Measurements from ENCODE around the gene ATAD3B. TPM values are rescaled to one million over a fixed set of nuclear protein-coding genes. Genes with fewer than 3 reads are reported as not detected.

ATAD3B gene
- total and polyA plus RNA-seq, 2 of the 13 experiments (the other 11 are each of a cell fraction or from before 2014, with no cell fraction given), result 9.6 to 31.1 TPM

- TF ChIP-seq MLXIP (CRISPR knock-in tag; IDR thresholded peaks at IDR 0.05; ENCODE audit: borderline replicate concordance), result no peak
- TF ChIP-seq ETV6 (CRISPR knock-in tag; conservative IDR thresholded peaks at IDR 0.05), result no peak
- TF ChIP-seq ZNF777 (CRISPR knock-in tag; IDR thresholded peaks at IDR 0.05), result no peak
- TF ChIP-seq ZNF20 (CRISPR knock-in tag; IDR thresholded peaks at IDR 0.05), result 0 out of 2 replicates have a peak, but pooled peaks have one; percentile 51
- no peak for TF ChIP-seq ETS1 (CRISPR knock-in tag; IDR thresholded peaks at IDR 0.05)
- TF ChIP-seq TRAFD1 (CRISPR knock-in tag; IDR thresholded peaks at IDR 0.05; ENCODE audit: borderline replicate concordance), result no peak
- no peak for TF ChIP-seq REL (CRISPR knock-in tag; conservative IDR thresholded peaks at IDR 0.05)
- TF ChIP-seq PATZ1 (CRISPR knock-in tag; IDR thresholded peaks at IDR 0.05), result peak; percentile 92
- TF ChIP-seq NCOA5 (CRISPR knock-in tag; IDR thresholded peaks at IDR 0.05), result no peak
- no peak for TF ChIP-seq CENPT (CRISPR knock-in tag; IDR thresholded peaks at IDR 0.05; ENCODE audit: low read depth)
- TF ChIP-seq BRF2 (CRISPR knock-in tag; IDR thresholded peaks at IDR 0.05), result no peak
- TF ChIP-seq FOXC1 (CRISPR knock-in tag; IDR thresholded peaks at IDR 0.05; ENCODE audit: borderline replicate concordance), result 0 out of 2 replicates have a peak, but pooled peaks have one; percentile 5
- TF ChIP-seq KLF6 (CRISPR knock-in tag; IDR thresholded peaks at IDR 0.05), result no peak
- peak; percentile 30 for TF ChIP-seq AGO1 (IDR thresholded peaks at IDR 0.05; ENCODE audit: low read depth, low read length, poor library complexity, severe bottlenecking)
- no peak for TF ChIP-seq ZZZ3 (CRISPR knock-in tag; IDR thresholded peaks at IDR 0.05; ENCODE audit: borderline replicate concordance)
- TF ChIP-seq ZBTB7A (CRISPR knock-in tag; IDR thresholded peaks at IDR 0.05), result peak; percentile 18; the same call in 1 of the 2 replicates
- TF ChIP-seq XRCC5 (optimal IDR thresholded peaks at IDR 0.05; ENCODE audit: low read length), result no peak
- no peak for TF ChIP-seq ZNF75D (CRISPR knock-in tag; IDR thresholded peaks at IDR 0.05; ENCODE audit: borderline replicate concordance)
- no peak for TF ChIP-seq YEATS4 (CRISPR knock-in tag; IDR thresholded peaks at IDR 0.05; ENCODE audit: borderline replicate concordance)
These were observed 37.3 kb upstream of the ATAD3B start (continued) for GRCh38 chr1:1434131-1434823.
